ENCODE data around the gene KLHL11.

The KLHL11 gene

DNA sequence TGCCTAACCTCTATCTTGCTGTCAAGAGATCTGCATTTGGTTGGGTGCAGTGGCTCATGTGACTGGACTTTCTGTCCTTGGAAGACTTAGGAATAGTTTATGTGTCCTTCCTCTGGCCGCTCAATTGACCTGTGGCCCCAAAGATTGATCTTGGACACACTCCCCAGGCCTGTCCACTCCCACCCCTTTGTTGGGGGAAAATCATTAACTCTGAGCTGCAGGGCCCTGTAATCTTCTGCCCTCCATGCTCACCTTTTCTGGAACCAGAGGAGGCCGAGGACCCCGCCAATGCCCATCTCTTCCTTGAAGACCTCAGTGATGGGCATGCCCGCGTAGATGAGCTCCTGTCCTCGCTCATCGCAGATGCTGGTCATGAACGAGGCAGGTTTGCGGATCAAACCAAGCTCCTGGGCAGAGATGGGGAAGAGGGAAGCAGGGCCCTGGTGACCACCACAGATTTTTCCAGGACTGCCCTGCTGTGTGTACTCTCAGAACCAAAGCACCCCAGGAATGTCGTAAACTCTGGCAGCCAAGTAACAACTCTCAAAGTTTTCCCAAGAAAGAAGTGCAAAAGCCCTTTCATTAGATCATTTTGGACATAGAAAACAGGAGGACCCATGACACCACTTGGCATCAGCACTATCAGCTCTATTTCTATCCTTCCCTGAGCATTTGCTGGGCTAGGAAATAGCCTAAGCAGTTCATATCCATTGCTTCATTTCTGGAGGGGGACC is 8.5 kb upstream of the KLHL11 start:
- no peak for DNase-seq (ENCODE audit: low spot score)
- TF ChIP-seq, protein P1, sequence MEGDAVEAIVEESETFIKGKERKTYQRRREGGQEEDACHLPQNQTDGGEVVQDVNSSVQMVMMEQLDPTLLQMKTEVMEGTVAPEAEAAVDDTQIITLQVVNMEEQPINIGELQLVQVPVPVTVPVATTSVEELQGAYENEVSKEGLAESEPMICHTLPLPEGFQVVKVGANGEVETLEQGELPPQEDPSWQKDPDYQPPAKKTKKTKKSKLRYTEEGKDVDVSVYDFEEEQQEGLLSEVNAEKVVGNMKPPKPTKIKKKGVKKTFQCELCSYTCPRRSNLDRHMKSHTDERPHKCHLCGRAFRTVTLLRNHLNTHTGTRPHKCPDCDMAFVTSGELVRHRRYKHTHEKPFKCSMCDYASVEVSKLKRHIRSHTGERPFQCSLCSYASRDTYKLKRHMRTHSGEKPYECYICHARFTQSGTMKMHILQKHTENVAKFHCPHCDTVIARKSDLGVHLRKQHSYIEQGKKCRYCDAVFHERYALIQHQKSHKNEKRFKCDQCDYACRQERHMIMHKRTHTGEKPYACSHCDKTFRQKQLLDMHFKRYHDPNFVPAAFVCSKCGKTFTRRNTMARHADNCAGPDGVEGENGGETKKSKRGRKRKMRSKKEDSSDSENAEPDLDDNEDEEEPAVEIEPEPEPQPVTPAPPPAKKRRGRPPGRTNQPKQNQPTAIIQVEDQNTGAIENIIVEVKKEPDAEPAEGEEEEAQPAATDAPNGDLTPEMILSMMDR (IDR thresholded peaks at IDR 0.05; ENCODE audit: extremely low read depth, insufficient read depth, missing control alignments), result no peak
- in situ Hi-C loops (cut with MboI; ENCODE audit: low pct_unique_long_range_greater_than_20kb, low sequenced_read_pairs, unreplicated experiment), result no loop called here

GRCh38 chr17:41871789-41872188 is 6.6 kb upstream of the KLHL11 start:
- TF ChIP-seq, protein P1 (IDR thresholded peaks at IDR 0.05; ENCODE audit: extremely low read depth, insufficient read depth, missing control alignments), result no peak
- no peak for DNase-seq (ENCODE audit: low spot score)
- in situ Hi-C loops (cut with MboI; ENCODE audit: low pct_unique_long_range_greater_than_20kb, low sequenced_read_pairs, unreplicated experiment), result no loop called here

DNA sequence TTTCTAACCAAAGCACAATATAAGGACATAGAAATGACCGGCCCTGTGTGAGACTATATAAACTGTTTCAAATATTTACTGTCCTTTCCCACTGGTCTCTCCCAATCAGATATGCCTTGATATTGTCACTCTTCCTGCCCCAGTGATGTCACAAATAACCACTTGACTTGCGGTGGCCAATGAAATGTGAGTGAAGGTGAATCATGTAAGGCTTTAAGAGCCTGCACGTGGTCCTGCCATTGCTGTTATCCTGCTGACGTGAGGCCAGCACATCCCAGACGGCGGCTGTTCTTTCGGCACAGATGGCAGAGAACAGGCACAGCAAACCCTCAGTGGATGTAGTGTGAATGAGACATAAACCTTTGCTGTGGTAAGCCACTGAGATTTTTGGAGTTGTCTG is 5.4 kb upstream of the KLHL11 start:
- TF ChIP-seq, protein P1 (IDR thresholded peaks at IDR 0.05; ENCODE audit: extremely low read depth, insufficient read depth, missing control alignments), result no peak
- in situ Hi-C loops (cut with MboI; ENCODE audit: low pct_unique_long_range_greater_than_20kb, low sequenced_read_pairs, unreplicated experiment), result no loop called here
- DNase-seq (ENCODE audit: low spot score), result no peak

DNA sequence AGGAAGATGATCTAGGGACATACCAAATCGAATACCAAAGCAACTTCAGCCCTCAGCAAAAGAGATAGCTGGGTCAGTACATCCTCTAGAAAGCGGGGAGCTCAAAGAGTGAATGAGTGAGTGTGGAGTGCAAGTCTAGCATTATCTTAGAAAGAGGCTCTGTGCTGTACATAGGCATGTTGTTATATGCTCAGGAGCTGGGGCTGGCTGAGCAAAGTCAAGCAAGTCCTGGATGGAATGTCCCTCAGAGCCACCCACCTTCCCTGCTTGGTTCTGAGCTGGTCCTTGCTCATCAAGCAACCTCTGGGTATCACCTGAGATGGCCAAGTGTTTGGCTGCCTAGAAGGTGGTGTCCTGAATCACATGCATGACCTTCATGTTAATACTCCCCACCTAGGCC is 4.9 kb upstream of the KLHL11 start:
- TF ChIP-seq, protein P1 (IDR thresholded peaks at IDR 0.05; ENCODE audit: extremely low read depth, insufficient read depth, missing control alignments), result no peak
- in situ Hi-C loops (cut with MboI; ENCODE audit: low pct_unique_long_range_greater_than_20kb, low sequenced_read_pairs, unreplicated experiment), result no loop called here
- no peak for DNase-seq (ENCODE audit: low spot score)

DNA sequence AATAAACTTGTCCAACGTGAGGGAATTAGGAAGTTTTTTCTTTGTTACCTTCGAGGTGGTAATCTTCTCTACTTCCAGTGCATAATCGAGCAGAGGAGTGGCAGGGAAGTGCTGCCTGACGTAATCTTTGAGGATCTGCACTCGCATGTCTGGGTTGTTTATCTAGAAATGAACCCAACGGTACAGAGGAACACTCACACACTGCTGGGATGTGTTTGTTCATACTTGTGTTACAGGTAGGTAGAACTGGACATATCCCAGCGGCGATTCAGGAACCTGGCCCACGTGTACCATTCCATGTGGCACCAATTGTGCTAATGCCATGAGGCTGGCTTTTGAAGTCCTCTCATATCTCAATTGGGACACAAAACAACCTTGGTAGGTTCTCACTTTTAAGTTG is 4.2 kb upstream of the KLHL11 start:
- DNase-seq (ENCODE audit: low spot score), result no peak
- TF ChIP-seq, protein P1 (IDR thresholded peaks at IDR 0.05; ENCODE audit: extremely low read depth, insufficient read depth, missing control alignments), result no peak
- in situ Hi-C loops (cut with MboI; ENCODE audit: low pct_unique_long_range_greater_than_20kb, low sequenced_read_pairs, unreplicated experiment), result no loop called here

DNA sequence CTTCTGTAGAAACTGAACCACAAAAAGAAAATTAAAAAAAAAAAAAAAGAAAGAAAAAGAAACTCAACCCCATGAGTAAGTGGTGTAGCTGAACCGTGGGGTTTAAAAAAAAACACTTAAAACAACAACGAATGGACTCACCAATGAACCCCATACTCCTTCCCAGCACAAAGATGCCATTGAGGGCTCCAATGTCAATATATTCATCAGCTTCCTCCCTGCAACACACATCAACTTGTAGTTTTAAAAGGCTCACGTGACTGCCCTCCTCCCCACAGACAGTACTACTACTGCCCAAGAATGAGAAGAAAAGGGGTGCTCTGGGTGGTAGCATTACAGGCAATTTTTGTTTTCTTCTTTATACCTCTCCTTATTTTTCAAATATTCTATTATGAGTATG is 3.3 kb upstream of the KLHL11 start:
- in situ Hi-C loops (cut with MboI; ENCODE audit: low pct_unique_long_range_greater_than_20kb, low sequenced_read_pairs, unreplicated experiment), result no loop called here

More for the DNA sequence above, 3.3 kb upstream of the KLHL11 start:
- TF ChIP-seq, protein P1 (IDR thresholded peaks at IDR 0.05; ENCODE audit: extremely low read depth, insufficient read depth, missing control alignments), result no peak
- no peak for DNase-seq (ENCODE audit: low spot score)
